H9 (cell line): ENCODE data around the gene NCAM1. TPM values are rescaled to one million over a fixed set of nuclear protein-coding genes. Genes with fewer than 3 reads are reported as not detected.

Source experiments
- DNase-seq: peaks from one replicate; pipeline ENCODE4 v3.0.0-alpha.2; 2017
- H2AFZ ChIP-seq: one replicate; pipeline ENCODE4 v1.6.1; 2013; ENCODE audit warnings: mild to moderate bottlenecking, low read length, control low read depth, moderate library complexity
- H2AK5ac ChIP-seq: 2 replicates; pipeline ENCODE4 v1.6.1; 2013; ENCODE audit warnings: low read length, control low read depth, mixed read lengths; ENCODE audit not compliant: insufficient read length
- H2BK120ac ChIP-seq: one replicate; pipeline ENCODE4 v1.6.1; 2013; ENCODE audit warnings: low read depth, mild to moderate bottlenecking, low read length, control low read depth, inconsistent platforms; ENCODE audit not compliant: poor library complexity, severe bottlenecking
- H2BK12ac ChIP-seq: 2 replicates; pipeline ENCODE4 v1.6.1; 2013; ENCODE audit warnings: low read length, control low read depth, mixed read lengths, low read depth; ENCODE audit not compliant: insufficient read length
- H2BK15ac ChIP-seq: 2 replicates; pipeline ENCODE4 v1.6.1; 2013; ENCODE audit warnings: low read depth, low read length, control low read depth
- H2BK20ac ChIP-seq: one replicate; pipeline ENCODE4 v1.6.1; 2013; ENCODE audit warnings: low read depth, mild to moderate bottlenecking, low read length, control low read depth, inconsistent platforms; ENCODE audit not compliant: poor library complexity, severe bottlenecking
- H2BK5ac ChIP-seq: 2 replicates; pipeline ENCODE4 v1.6.1; 2013; ENCODE audit warnings: low read length, control low read depth, mixed read lengths; ENCODE audit not compliant: insufficient read length
- H3K14ac ChIP-seq: 2 replicates; pipeline ENCODE4 v1.6.1; 2013; ENCODE audit warnings: low read length, control low read depth; ENCODE audit not compliant: insufficient read depth
- H3K18ac ChIP-seq: 2 replicates; pipeline ENCODE4 v1.6.1; 2013; ENCODE audit warnings: low read depth, mild to moderate bottlenecking, mixed read lengths, low read length, control low read depth; ENCODE audit not compliant: insufficient read length
- H3K23ac ChIP-seq: 2 replicates; pipeline ENCODE4 v1.6.1; 2013; ENCODE audit warnings: low read length, control low read depth, mixed read lengths, low read depth; ENCODE audit not compliant: insufficient read length
- H3K23me2 ChIP-seq: 2 replicates; pipeline ENCODE4 v1.6.1; 2013; ENCODE audit warnings: low read depth, mild to moderate bottlenecking, mixed read lengths, low read length, control low read depth; ENCODE audit not compliant: insufficient read length, poor library complexity, severe bottlenecking
- H3K27ac ChIP-seq: 2 replicates; pipeline ENCODE4 v1.5.1; 2013; ENCODE audit warnings: low read length, control low read depth, mixed read lengths, low read depth; ENCODE audit not compliant: insufficient read length
- H3K27me3 ChIP-seq: 2 replicates; pipeline ENCODE4 v1.6.1; 2013; ENCODE audit warnings: low read length, control low read depth, inconsistent platforms; ENCODE audit not compliant: insufficient read depth
- H3K4ac ChIP-seq: 2 replicates; pipeline ENCODE4 v1.6.1; 2013; ENCODE audit warnings: low read depth, mild to moderate bottlenecking, control low read depth, inconsistent platforms, low read length, moderate library complexity
- H3K4me1 ChIP-seq: 2 replicates; pipeline ENCODE4 v1.6.1; 2013; ENCODE audit warnings: low read length, control low read depth, inconsistent platforms; ENCODE audit not compliant: insufficient read depth
- H3K4me2 ChIP-seq: 2 replicates; pipeline ENCODE4 v1.6.1; 2013; ENCODE audit warnings: low read length, control low read depth, mixed read lengths; ENCODE audit not compliant: insufficient read length, insufficient read depth
- H3K56ac ChIP-seq: 2 replicates; pipeline ENCODE4 v1.6.1; 2013; ENCODE audit warnings: low read depth, mild to moderate bottlenecking, mixed read lengths, low read length, control low read depth; ENCODE audit not compliant: insufficient read length
- H3K79me1 ChIP-seq: 2 replicates; pipeline ENCODE4 v1.6.1; 2013; ENCODE audit warnings: low read depth, mild to moderate bottlenecking, moderate library complexity, low read length, control low read depth, inconsistent platforms; ENCODE audit not compliant: insufficient read depth, poor library complexity, severe bottlenecking
- H3K79me2 ChIP-seq: 2 replicates; pipeline ENCODE4 v1.6.1; 2013; ENCODE audit warnings: low read length, control low read depth, inconsistent platforms; ENCODE audit not compliant: insufficient read depth
- H3K9ac ChIP-seq: 2 replicates; pipeline ENCODE4 v1.6.1; 2013; ENCODE audit warnings: low read length, control low read depth, mixed read lengths; ENCODE audit not compliant: insufficient read length; ENCODE audit errors: extremely low read depth
- H3K9me3 ChIP-seq: one replicate; pipeline ENCODE4 v1.6.1; 2013; ENCODE audit warnings: low read depth, low read length, inconsistent platforms; ENCODE audit not compliant: control insufficient read depth
- H3T11ph ChIP-seq: one replicate; pipeline ENCODE4 v1.6.1; 2013; ENCODE audit warnings: mild to moderate bottlenecking, low read length, control low read depth, inconsistent platforms
- H4K20me1 ChIP-seq: one replicate; pipeline ENCODE4 v1.6.1; 2013; ENCODE audit not compliant: control insufficient read depth, insufficient read length, insufficient read depth
- H4K5ac ChIP-seq: 2 replicates; pipeline ENCODE4 v1.6.1; 2013; ENCODE audit warnings: low read depth, mild to moderate bottlenecking, mixed read lengths, low read length, control low read depth; ENCODE audit not compliant: insufficient read length
- H4K8ac ChIP-seq: replicated peaks from 2 replicates; pipeline ENCODE4 v1.6.1; 2013; ENCODE audit warnings: low read length, control low read depth, mixed read lengths, low read depth; ENCODE audit not compliant: insufficient read length
- H4K91ac ChIP-seq: 2 replicates; pipeline ENCODE4 v1.6.1; 2013; ENCODE audit warnings: low read depth, mild to moderate bottlenecking, moderate library complexity, mixed read lengths, low read length, control low read depth; ENCODE audit not compliant: insufficient read length
- H3K27ac Mint-ChIP-seq, 3 experiments: 2 replicates in 2 of 3; 3 replicates in 1 of 3; pipeline ENCODE4 v1.8.0; 2020 to 2021; ENCODE audit warnings: mixed read lengths in 3 of 3, mild to moderate bottlenecking in 1 of 3, moderate library complexity in 1 of 3
- H3K27me3 Mint-ChIP-seq: 2 replicates; pipeline ENCODE4 v1.8.0; 2021; ENCODE audit warnings: low read depth, mild to moderate bottlenecking, moderate library complexity, mixed read lengths
- H3K36me3 Mint-ChIP-seq, 3 experiments: 2 replicates in 2 of 3; 3 replicates in 1 of 3; pipeline ENCODE4 v1.8.0; 2020 to 2021; ENCODE audit warnings: low read depth in 3 of 3, mixed read lengths in 3 of 3; ENCODE audit not compliant: insufficient read depth in 1 of 3
- H3K4me1 Mint-ChIP-seq, 2 experiments: 2 replicates each; pipeline ENCODE4 v1.8.0; 2020; ENCODE audit warnings: mixed read lengths in 2 of 2
- H3K4me3 Mint-ChIP-seq, 2 experiments: 2 replicates in 1 of 2; 3 replicates in 1 of 2; pipeline ENCODE4 v1.8.0; 2020 to 2021; ENCODE audit warnings: mild to moderate bottlenecking in 2 of 2, mixed read lengths in 2 of 2, moderate library complexity in 1 of 2
- H3K9me3 Mint-ChIP-seq, 2 experiments: 2 replicates in 1 of 2; 3 replicates in 1 of 2; pipeline ENCODE4 v1.8.0; 2020; ENCODE audit warnings: mild to moderate bottlenecking in 2 of 2, mixed read lengths in 2 of 2, moderate library complexity in 1 of 2
- CTCF ChIP-seq: fragments of 200-600 bp; sonication (generic); conservative IDR thresholded peaks from 3 replicates; pipeline ENCODE4 v1.8.0; 2021; ENCODE audit warnings: antibody characterized with exemption, mild to moderate bottlenecking
- WGBS: extraction: QIAGEN DNeasy Blood & Tissue Kit; methylation state at CpG from one replicate; pipeline ENCODE4 v1.1.7; 2013; ENCODE audit warnings: missing lambda C conversion rate, low lambda C conversion rate, mixed read lengths; ENCODE audit not compliant: insufficient read length; ENCODE audit errors: extremely low coverage; 5-methylcytosine and 5-hydroxymethylcytosine counted together
- total RNA-seq: library from RNA; stranded (reverse); gene quantifications from 2 replicates; pipeline ENCODE4 v1.2.1, GENCODE V29; 2021

The NCAM1 gene
- total RNA-seq, 1 experiment from 2014 or later: 2.5 TPM

DNA sequence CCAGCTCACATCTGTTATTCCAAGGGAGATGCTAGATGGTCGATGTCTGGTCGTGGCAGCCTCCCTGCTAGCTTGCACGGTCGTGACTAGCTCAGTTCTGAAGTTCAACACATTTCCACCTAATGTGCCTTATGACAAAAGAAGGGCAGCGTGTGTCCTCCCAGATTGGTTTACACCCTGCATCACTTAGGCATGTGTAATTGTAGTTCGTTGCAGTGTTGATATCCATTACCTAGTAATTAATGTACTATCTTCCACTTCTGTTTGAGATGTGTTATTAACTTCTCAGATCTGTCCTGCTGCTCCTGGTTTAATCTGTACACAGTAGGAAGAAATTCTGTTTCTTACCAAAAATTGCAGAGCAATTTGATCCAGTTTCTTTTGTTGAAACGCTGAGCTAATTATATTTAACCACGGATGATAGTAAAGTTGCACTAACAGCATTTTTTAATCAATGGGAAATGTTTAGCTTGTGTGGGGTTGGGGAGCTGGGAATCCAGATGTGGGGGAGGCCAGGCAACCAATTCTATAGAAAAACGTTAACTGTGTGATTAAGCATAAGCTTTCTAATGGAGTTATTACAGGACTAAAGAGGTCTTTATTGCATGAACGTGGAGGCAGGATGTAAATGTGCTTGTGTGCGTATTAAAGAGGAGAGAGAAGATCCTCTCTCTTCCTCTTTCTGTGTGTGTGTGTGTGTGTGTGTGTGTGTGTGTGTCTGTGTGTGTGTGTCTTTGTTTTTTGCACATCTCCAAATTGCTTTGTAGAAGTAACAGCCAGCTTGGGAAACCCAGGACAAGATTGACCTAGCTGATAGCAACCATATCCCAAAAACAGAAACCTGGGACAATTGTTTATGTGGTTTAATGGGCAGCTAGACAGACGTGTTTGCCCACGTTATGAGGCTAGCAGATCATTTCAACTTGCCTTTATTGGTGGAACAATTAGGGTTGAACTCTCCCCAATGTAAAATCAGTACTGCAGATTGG lies 207.4 kb downstream of the NCAM1 start:
- H3K4me1 ChIP-seq: no peaks in the 10 kb centered on the region
- H3K4me2 ChIP-seq: no peak overlapping the region
- H3K79me2 ChIP-seq: no peaks in the 10 kb centered on the region
- H4K5ac ChIP-seq: no peak overlapping the region
- H4K91ac ChIP-seq: no peak overlapping the region
- H2BK5ac ChIP-seq: no peak overlapping the region
- no peak overlapping the region for H3K9ac ChIP-seq
- H2BK120ac ChIP-seq: no peak overlapping the region
- H3K23ac ChIP-seq: no peak overlapping the region
- Mint-ChIP-seq H3K27ac (0 out of 7 replicates have a peak overlapping the region, but pooled peaks of 1 of the 3 experiments have one; percentile 34), H3K9me3 (no peaks in the 10 kb centered on the region), H3K4me1 (peaks cover under 1 to 7% of the 10 kb centered on the region in 2 experiments; a peak in 3 of 4 replicates), H3K27me3 (no peaks in the 10 kb centered on the region; the same call in 1 of the 2 replicates), H3K4me3 (no peak overlapping the region), H3K36me3 (no peaks in the 10 kb centered on the region)
- no peaks in the 10 kb centered on the region for H3K23me2 ChIP-seq
- H3K27ac ChIP-seq: no peak overlapping the region
- H2AFZ ChIP-seq: no peak overlapping the region
- H3K27me3 ChIP-seq: no peaks in the 10 kb centered on the region
- no CpG with 5 or more reads among the region's 13 CpGs for WGBS
- H4K20me1 ChIP-seq: no peaks in the 10 kb centered on the region
- no peak for TF ChIP-seq CTCF
- no peak for DNase-seq
- no peak overlapping the region for H2BK12ac ChIP-seq
- no peak overlapping the region for H3K56ac ChIP-seq
- H2AK5ac ChIP-seq: no peak overlapping the region
- no peaks in the 10 kb centered on the region for H3K9me3 ChIP-seq
- H2BK15ac ChIP-seq: no peak overlapping the region
- H4K8ac ChIP-seq: no peak overlapping the region
- no peak overlapping the region for H3T11ph ChIP-seq
- no peak overlapping the region for H3K18ac ChIP-seq
- H3K4ac ChIP-seq: no peak overlapping the region
- H3K14ac ChIP-seq: no peak overlapping the region
- no peaks in the 10 kb centered on the region for H3K79me1 ChIP-seq
- H2BK20ac ChIP-seq: no peak overlapping the region
